ACC112 (cell line): ENCODE measurements around the gene SPPL2A.

Experiments
- H2AFZ ChIP-seq: fragments of 200-600 bp; sonication (generic); one replicate; pipeline ENCODE4 v1.6.0; 2017; ENCODE audit warnings: antibody characterized with exemption, low read length; ENCODE audit not compliant: unreplicated experiment
- H3K27ac ChIP-seq: fragments of 200-600 bp; sonication (generic); 2 replicates; pipeline ENCODE4 v1.5.1; 2014; ENCODE audit warnings: low read depth, mild to moderate bottlenecking, antibody characterized with exemption, low read length, moderate library complexity
- H3K27me3 ChIP-seq: fragments of 200-600 bp; sonication (generic); 2 replicates; pipeline ENCODE4 v1.6.1; 2014; ENCODE audit warnings: mild to moderate bottlenecking, antibody characterized with exemption, low read length, moderate library complexity, mixed read lengths; ENCODE audit not compliant: insufficient read depth
- H3K36me3 ChIP-seq: fragments of 200-600 bp; sonication (generic); 2 replicates; pipeline ENCODE4 v1.6.1; 2016; ENCODE audit warnings: mild to moderate bottlenecking, antibody characterized with exemption, low read length, moderate library complexity, mixed read lengths; ENCODE audit not compliant: insufficient read depth
- H3K4me1 ChIP-seq: fragments of 200-600 bp; sonication (generic); one replicate; pipeline ENCODE4 v1.6.1; 2016; ENCODE audit warnings: low read length, mixed read lengths; ENCODE audit not compliant: insufficient read depth, unreplicated experiment, control insufficient read depth
- H3K4me3 ChIP-seq: fragments of 200-600 bp; sonication (generic); 2 replicates; pipeline ENCODE4 v1.5.1; 2014; ENCODE audit warnings: mild to moderate bottlenecking, low read depth, low read length
- H3K79me2 ChIP-seq: fragments of 200-600 bp; sonication (generic); one replicate; pipeline ENCODE4 v1.6.0; 2016; ENCODE audit warnings: low read length; ENCODE audit not compliant: control insufficient read depth, unreplicated experiment, insufficient read depth

Gene SPPL2A

GRCh38 chr15:50767332-50767861 is 1.9 kb upstream of the SPPL2A start:
- no peak overlapping the region for H2AFZ ChIP-seq
- H3K36me3 ChIP-seq, result no peaks in the 10 kb centered on the region
- peaks cover 18% of the 10 kb centered on the region for H3K4me1 ChIP-seq
- H3K4me3 ChIP-seq, result no peak overlapping the region
- no peak overlapping the region for H3K27ac ChIP-seq
- peaks cover 20% of the 10 kb centered on the region for H3K79me2 ChIP-seq
- no peaks in the 10 kb centered on the region for H3K27me3 ChIP-seq

- Histone ChIP-seq H3K79me2 (peaks cover 39% of the 10 kb centered on the region), H3K27me3 (no peaks in the 10 kb centered on the region), H3K4me1 (peaks cover 20% of the 10 kb centered on the region), H3K4me3 (peak overlapping the region; percentile 84), H3K27ac (peak overlapping the region; percentile 86), H2AFZ (peak overlapping the region; percentile 37), H3K36me3 (no peaks in the 10 kb centered on the region)
Measured at GRCh38 chr15:50764461-50765194, 878 bp downstream of the SPPL2A start.

GRCh38 chr15:50758712-50759205 is 6.7 kb downstream of the SPPL2A start:
- Histone ChIP-seq H3K4me3 (no peak overlapping the region), H3K36me3 (0 out of 2 replicates have a peak, but pooled peaks cover 3% of the 10 kb centered on the region), H2AFZ (no peak overlapping the region), H3K4me1 (peaks cover 22% of the 10 kb centered on the region), H3K79me2 (peaks cover 66% of the 10 kb centered on the region), H3K27me3 (no peaks in the 10 kb centered on the region), H3K27ac (no peak overlapping the region)

DNA sequence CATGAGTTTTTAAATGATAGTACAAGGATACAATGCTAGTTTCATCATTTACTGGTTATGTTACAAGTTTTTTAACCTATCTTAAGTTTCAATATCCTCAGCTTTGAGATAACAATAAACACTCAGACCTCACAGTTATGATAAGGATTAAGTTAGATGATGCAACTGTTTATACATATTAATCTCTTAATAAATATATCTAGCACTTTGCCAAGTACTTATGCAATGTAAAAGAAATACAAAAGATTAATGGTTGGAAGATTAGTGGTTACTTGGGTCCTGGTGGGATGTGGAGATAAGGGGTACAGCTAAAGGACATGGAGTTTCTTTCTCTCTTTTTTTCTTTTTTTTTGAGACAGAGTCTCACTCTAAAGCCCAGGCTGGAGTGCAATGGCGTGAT is 12.0 kb downstream of the SPPL2A start:
- Histone ChIP-seq H3K4me3 (no peak overlapping the region), H3K27me3 (no peaks in the 10 kb centered on the region), H3K27ac (no peak overlapping the region), H3K4me1 (peaks cover 10% of the 10 kb centered on the region), H2AFZ (no peak overlapping the region), H3K79me2 (peaks cover 41% of the 10 kb centered on the region), H3K36me3 (0 out of 2 replicates have a peak, but pooled peaks cover 3% of the 10 kb centered on the region)

GRCh38 chr15:50751394-50751793 is 14.1 kb downstream of the SPPL2A start:
- peaks cover 26% of the 10 kb centered on the region for H3K4me1 ChIP-seq
- H2AFZ ChIP-seq, result no peak overlapping the region
- no peak overlapping the region for H3K4me3 ChIP-seq
- H3K79me2 ChIP-seq, result peaks cover 29% of the 10 kb centered on the region
- 0 out of 2 replicates have a peak, but pooled peaks cover 3% of the 10 kb centered on the region for H3K36me3 ChIP-seq
- H3K27ac ChIP-seq, result no peak overlapping the region
- no peaks in the 10 kb centered on the region for H3K27me3 ChIP-seq

- Histone ChIP-seq H3K4me3 (no peak overlapping the region), H3K36me3 (0 out of 2 replicates have a peak, but pooled peaks cover 3% of the 10 kb centered on the region), H3K27ac (no peak overlapping the region), H3K79me2 (peaks cover 23% of the 10 kb centered on the region), H2AFZ (no peak overlapping the region), H3K27me3 (no peaks in the 10 kb centered on the region), H3K4me1 (peaks cover 23% of the 10 kb centered on the region)
Measured at GRCh38 chr15:50750227-50750705, 15.2 kb downstream of the SPPL2A start.

GRCh38 chr15:50747523-50747922 is 18.0 kb downstream of the SPPL2A start:
- H2AFZ ChIP-seq, result no peak overlapping the region
- H3K4me1 ChIP-seq, result peaks cover 26% of the 10 kb centered on the region
- peak overlapping the region; percentile 59 for H3K27ac ChIP-seq
- peaks cover 12% of the 10 kb centered on the region for H3K79me2 ChIP-seq
- no peaks in the 10 kb centered on the region for H3K27me3 ChIP-seq
- no peaks in the 10 kb centered on the region for H3K36me3 ChIP-seq
- H3K4me3 ChIP-seq, result no peak overlapping the region

DNA sequence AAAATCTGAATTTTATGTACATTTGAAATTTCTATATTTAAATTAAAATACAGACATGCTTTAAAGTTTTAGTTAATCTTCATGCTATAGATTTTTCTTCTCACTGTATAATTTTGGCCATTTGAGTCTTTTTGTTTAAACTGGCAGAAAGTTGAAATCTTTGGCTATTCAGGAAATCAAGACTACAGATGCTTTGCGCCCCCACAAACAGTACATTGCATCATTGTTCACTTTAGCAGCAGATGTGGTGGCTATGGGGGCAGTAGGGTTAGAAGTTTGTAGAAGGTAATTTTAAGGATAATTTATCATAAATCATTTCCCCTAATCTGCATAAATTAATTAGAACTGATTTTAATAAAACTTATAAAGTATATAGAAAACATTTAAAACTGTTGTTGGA is 20.9 kb downstream of the SPPL2A start:
- Histone ChIP-seq H3K36me3 (0 out of 2 replicates have a peak, but pooled peaks cover 4% of the 10 kb centered on the region), H3K4me3 (no peak overlapping the region), H3K79me2 (no peaks in the 10 kb centered on the region), H2AFZ (no peak overlapping the region), H3K27me3 (no peaks in the 10 kb centered on the region), H3K27ac (peak overlapping the region; percentile 13; the same call in 1 of the 2 replicates), H3K4me1 (peaks cover 26% of the 10 kb centered on the region)

DNA sequence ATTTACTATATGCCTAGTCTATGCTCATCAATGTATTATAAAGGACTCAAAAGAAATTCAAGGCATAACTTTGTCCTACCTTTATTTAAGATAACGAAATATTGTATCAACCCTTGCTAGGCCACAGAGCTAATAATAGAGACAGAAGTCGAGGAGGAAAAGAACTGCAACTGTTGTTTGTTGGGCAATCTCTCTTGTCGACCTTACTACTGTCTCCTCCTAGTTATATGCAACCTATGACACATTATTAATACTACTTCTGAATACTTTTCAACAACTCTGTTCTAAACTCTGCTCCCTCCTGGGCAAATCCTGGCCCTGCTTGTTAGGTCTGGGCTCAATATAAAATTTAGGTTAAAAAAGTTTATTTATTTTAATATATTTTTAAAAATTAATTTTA is 24.6 kb downstream of the SPPL2A start:
- Histone ChIP-seq H3K27me3 (no peaks in the 10 kb centered on the region), H2AFZ (no peak overlapping the region), H3K36me3 (peaks cover 9% of the 10 kb centered on the region), H3K4me3 (no peak overlapping the region), H3K79me2 (no peaks in the 10 kb centered on the region), H3K27ac (no peak overlapping the region), H3K4me1 (peaks cover 9% of the 10 kb centered on the region)

DNA sequence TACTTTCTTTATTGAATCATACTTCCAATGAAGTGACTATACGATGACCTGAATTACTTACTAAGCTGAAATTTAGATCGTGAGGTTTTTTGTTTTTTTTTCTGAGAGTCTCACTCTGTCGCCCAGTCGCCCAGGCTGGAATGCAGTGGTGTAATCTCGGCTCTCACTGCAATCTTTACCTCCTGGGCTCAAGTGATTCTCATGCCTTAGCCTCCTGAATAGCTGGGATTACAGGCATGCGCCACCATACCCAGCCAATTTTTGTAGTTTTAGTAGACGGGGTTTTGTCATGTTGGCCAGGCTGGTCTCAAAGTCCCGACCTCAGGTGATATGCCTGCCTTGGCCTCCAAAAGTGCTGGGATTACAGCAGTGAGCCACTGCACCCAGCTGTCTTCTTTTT is 28.7 kb downstream of the SPPL2A start:
- no peak overlapping the region for H2AFZ ChIP-seq
- H3K4me3 ChIP-seq, result no peak overlapping the region
- H3K27ac ChIP-seq, result no peak overlapping the region
- H3K4me1 ChIP-seq, result no peaks in the 10 kb centered on the region
- no peaks in the 10 kb centered on the region for H3K79me2 ChIP-seq
- peaks cover 27% of the 10 kb centered on the region for H3K36me3 ChIP-seq
- no peaks in the 10 kb centered on the region for H3K27me3 ChIP-seq

GRCh38 chr15:50735156-50735555 is 30.4 kb downstream of the SPPL2A start:
- Histone ChIP-seq H3K79me2 (no peaks in the 10 kb centered on the region), H3K36me3 (peaks cover 23% of the 10 kb centered on the region)

More at GRCh38 chr15:50735156-50735555, 30.4 kb downstream of the SPPL2A start:
- Histone ChIP-seq H3K4me1 (no peaks in the 10 kb centered on the region), H3K27ac (no peak overlapping the region), H3K27me3 (no peaks in the 10 kb centered on the region), H2AFZ (no peak overlapping the region), H3K4me3 (no peak overlapping the region)
